Esophagus muscularis mucosa (tissue), 4 donors: Measurements from ENCODE around the gene ARID1B. TPM values are rescaled to one million over a fixed set of nuclear protein-coding genes. Genes with fewer than 3 reads are reported as not detected.

Experiments used
- DNase-seq: peaks from one replicate; pipeline ENCODE4 v3.0.0-alpha.2; 2017; ENCODE audit errors: extremely low spot score
- H3K27ac ChIP-seq, 4 donors: fragments of 200-600 bp; sonication (generic); replicated peaks in 1 of 4; 1 replicate in 3 of 4; 2 replicates in 1 of 4; pipeline ENCODE4 v1.5.1; 2016 to 2019; ENCODE audit warnings: mild to moderate bottlenecking in 1 of 4
- H3K27me3 ChIP-seq, 4 donors: fragments of 200-600 bp; sonication (generic); one replicate each; pipeline versions ENCODE4 v1.5.1 to v1.6.0; 2016 to 2019
- H3K36me3 ChIP-seq, 4 donors: fragments of 200-600 bp; sonication (generic); one replicate each; pipeline ENCODE4 v1.5.1; 2016 to 2019
- H3K4me1 ChIP-seq, 4 donors: fragments of 200-600 bp; sonication (generic); one replicate each; pipeline ENCODE4 v1.5.1; 2016 to 2019
- H3K4me3 ChIP-seq, 4 donors: fragments of 200-600 bp; sonication (generic); 1 replicate in 2 of 4; 2 replicates in 2 of 4; pipeline ENCODE4 v1.5.1; 2016 to 2019; ENCODE audit warnings: mild to moderate bottlenecking in 4 of 4, moderate library complexity in 1 of 4
- H3K9me3 ChIP-seq, 4 donors: fragments of 200-600 bp; sonication (generic); 1 replicate in 3 of 4; 2 replicates in 1 of 4; pipeline ENCODE4 v1.5.1; 2016 to 2019
- EP300 ChIP-seq: sonication (generic); formaldehyde crosslinking; IDR thresholded peaks from one replicate; pipeline ENCODE4 v1.6.1; 2017; ENCODE audit warnings: antibody characterized with exemption
- POLR2A ChIP-seq: fragments of 450-650 bp; IDR thresholded peaks from one replicate; pipeline ENCODE4 v1.6.1; 2017; ENCODE audit warnings: antibody characterized with exemption, moderate library complexity, mild to moderate bottlenecking, low read depth
- POLR2AphosphoS5 ChIP-seq, 2 donors: sonication (generic); formaldehyde crosslinking; IDR thresholded peaks; one replicate each; pipeline ENCODE4 v1.6.1; 2017; ENCODE audit warnings: antibody characterized with exemption in 2 of 2
- WGBS: methylation state at CpG from one replicate; pipeline ENCODE4 v1.1.5; 2018; 5-methylcytosine and 5-hydroxymethylcytosine counted together
- intact Hi-C: fragments of 100-400 bp; cut with DNase I; formaldehyde crosslinking; loops from one replicate; pipeline ENCODE4 v1.15.1; 2023
- total RNA-seq, 4 donors: library from RNA; depleted of rRNA; stranded (reverse); fragments of >200 nt; gene quantifications; one replicate each; pipeline versions ENCODE4 v1.1.0 to v1.2.1, GENCODE V29; 2016
- TF ChIP-seq, protein P1 (sequence below), 3 experiments: fragments of 200-600 bp in 2 of 3; fragments of 450-650 bp in 1 of 3; sonication (generic) in 2 of 3; IDR thresholded peaks; one replicate each; pipeline ENCODE4 v1.5.1; 2017 to 2019; ENCODE audit warnings: antibody characterized with exemption in 3 of 3, mild to moderate bottlenecking in 2 of 3, moderate library complexity in 1 of 3

Gene ARID1B
- total RNA-seq, 4 donors from 2014 or later, result 55.0 to 87.2 (median 72.7) TPM

DNA sequence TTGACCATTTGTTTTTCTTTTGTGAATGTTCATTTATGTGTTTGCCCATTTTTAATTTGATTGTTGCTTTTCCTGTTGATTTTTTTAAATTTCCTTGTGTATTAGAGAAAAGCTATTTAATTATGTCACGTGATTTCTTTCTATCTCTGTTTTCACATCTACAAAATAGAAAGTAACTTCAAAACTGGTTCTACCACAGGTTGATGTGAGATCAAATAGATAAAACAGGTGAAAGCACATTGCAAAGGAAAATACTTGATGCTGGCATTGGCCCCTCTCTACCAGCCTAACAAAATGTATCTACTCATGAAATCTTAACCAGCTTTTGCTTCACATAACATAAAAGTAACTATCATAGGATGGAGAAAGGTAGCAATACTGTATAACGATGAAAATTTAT is 416.9 kb downstream of the ARID1B start:
- no peak for DNase-seq
- H3K27me3 ChIP-seq, result no peaks in the 10 kb centered on the region
- intact Hi-C loops, result no loop called here
- TF ChIP-seq POLR2A (no peak), POLR2AphosphoS5 (IDR thresholded peaks at IDR 0.05) (no peak), EP300 (no peak)
- TF ChIP-seq, protein P1, sequence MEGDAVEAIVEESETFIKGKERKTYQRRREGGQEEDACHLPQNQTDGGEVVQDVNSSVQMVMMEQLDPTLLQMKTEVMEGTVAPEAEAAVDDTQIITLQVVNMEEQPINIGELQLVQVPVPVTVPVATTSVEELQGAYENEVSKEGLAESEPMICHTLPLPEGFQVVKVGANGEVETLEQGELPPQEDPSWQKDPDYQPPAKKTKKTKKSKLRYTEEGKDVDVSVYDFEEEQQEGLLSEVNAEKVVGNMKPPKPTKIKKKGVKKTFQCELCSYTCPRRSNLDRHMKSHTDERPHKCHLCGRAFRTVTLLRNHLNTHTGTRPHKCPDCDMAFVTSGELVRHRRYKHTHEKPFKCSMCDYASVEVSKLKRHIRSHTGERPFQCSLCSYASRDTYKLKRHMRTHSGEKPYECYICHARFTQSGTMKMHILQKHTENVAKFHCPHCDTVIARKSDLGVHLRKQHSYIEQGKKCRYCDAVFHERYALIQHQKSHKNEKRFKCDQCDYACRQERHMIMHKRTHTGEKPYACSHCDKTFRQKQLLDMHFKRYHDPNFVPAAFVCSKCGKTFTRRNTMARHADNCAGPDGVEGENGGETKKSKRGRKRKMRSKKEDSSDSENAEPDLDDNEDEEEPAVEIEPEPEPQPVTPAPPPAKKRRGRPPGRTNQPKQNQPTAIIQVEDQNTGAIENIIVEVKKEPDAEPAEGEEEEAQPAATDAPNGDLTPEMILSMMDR (IDR thresholded peaks at IDR 0.05), result no peak
- peaks cover 32 to 70% (median 59%) of the 10 kb centered on the region in 4 donors for H3K36me3 ChIP-seq
- H3K9me3 ChIP-seq, result no peaks in the 10 kb centered on the region
- no peak overlapping the region for H3K27ac ChIP-seq
- WGBS, result 96% methylated on average over 2 of the region's 2 CpGs
- no peak overlapping the region for H3K4me3 ChIP-seq
- H3K4me1 ChIP-seq, result peaks cover 11 to 13% (median 13%) of the 10 kb centered on the region in 4 donors

DNA sequence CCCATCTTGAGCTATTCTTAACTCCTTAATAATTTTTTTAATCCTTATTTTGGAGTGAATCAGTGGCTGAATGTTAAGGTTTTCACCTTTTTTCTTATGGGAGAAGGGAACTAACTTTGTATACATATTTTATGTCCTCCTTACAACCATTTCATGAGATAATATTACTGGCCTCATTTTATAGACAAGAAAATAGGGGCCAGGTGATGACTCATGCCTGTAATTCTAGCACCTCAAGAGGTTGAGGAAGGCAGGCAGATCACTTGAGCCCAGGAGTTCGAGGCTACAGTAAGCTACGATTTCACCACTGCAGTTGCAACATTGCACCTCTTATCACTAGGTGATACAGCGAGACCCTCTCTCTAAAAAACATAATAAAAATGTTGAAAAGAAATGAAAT is 417.5 kb downstream of the ARID1B start:
- no peak overlapping the region for H3K4me3 ChIP-seq
- no peaks in the 10 kb centered on the region for H3K27me3 ChIP-seq
- H3K4me1 ChIP-seq, result peaks cover 14% of the 10 kb centered on the region in 4 donors
- TF ChIP-seq EP300 (no peak), POLR2A (no peak), POLR2AphosphoS5 (IDR thresholded peaks at IDR 0.05) (no peak)
- TF ChIP-seq, protein P1 (IDR thresholded peaks at IDR 0.05), result no peak
- peaks cover 29 to 69% (median 57%) of the 10 kb centered on the region in 4 donors for H3K36me3 ChIP-seq
- no peak for DNase-seq
- H3K27ac ChIP-seq, result no peak overlapping the region
- H3K9me3 ChIP-seq, result no peaks in the 10 kb centered on the region
- intact Hi-C loops, result no loop called here
- 86% methylated on average over 3 of the region's 3 CpGs for WGBS

DNA sequence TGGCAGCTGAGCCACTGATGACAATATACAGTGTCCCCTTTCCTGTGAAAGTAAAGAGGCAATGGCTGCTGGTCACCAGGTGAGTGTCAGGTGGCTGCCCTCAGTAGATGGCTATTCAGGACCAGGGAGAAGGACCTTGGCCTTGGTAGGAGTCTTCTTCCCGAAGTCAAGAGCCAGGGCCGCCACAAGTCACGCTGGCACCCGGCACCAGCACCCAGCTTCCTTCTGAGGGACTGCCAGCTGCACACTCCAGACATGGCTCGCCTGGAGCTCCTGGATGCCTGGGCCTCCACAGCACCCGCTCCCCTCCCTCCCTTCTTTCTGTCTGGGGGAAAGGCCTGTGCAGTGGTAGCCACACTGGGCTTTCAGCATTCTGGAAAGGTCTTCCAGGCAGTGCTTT is 419.2 kb downstream of the ARID1B start:
- Histone ChIP-seq H3K36me3 (peaks cover 23 to 69% (median 56%) of the 10 kb centered on the region in 4 donors), H3K27ac (no peak overlapping the region), H3K9me3 (no peaks in the 10 kb centered on the region), H3K27me3 (no peaks in the 10 kb centered on the region), H3K4me3 (no peak overlapping the region), H3K4me1 (peaks cover 14% of the 10 kb centered on the region in 4 donors)
- intact Hi-C loops, result no loop called here
- no peak for DNase-seq
- WGBS, result 91% methylated on average over 6 of the region's 6 CpGs
- TF ChIP-seq POLR2A, result no peak
- no peak for TF ChIP-seq POLR2AphosphoS5 (IDR thresholded peaks at IDR 0.05)
- TF ChIP-seq, protein P1 (IDR thresholded peaks at IDR 0.05), result no peak
- no peak for TF ChIP-seq EP300

DNA sequence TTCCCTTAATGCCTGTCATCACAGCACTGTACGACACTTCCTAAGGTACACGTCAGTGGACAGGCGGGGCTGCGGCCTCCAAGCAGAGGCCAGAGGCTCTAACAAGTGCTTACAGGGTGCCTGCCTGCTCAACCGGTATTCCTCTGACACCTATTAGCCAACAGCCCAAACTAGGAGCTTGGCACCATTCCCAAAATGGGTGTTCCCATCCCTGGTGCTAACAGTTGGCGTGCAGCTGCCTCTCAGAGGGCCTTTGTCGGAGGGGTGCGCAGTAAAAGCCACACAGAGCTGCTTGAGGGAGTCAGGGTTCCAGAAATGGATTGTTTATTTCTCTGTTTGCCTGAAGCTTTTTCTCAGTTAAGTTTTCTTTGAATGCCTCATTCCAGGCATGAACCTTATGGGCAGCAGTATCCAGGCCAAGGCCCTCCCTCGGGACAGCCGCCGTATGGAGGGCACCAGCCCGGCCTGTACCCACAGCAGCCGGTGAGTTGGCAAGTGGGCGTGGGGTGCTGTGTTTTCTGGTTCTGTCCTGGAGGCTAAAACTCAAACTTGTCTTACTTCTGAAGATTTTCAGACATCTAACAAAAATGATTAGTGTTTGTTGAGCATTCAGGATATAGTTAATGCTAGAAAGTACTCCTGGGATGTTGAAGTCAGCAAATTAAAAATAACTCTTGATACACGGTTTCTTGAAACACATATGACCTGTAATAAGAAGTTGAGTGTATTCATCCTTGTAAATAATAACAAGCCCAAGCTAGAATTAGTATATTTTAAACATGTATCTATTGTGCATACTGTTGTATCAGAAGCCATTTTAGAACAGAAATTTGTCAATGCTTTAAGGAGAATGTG is 421.5 kb downstream of the ARID1B start:
- no peak for DNase-seq
- peak overlapping the region in 3 of 4 donors; percentile 2 to 17 (median 4) for H3K4me3 ChIP-seq
- 38% methylated on average over 14 of the region's 15 CpGs for WGBS
- intact Hi-C loops, result no loop called here
- H3K27ac ChIP-seq, result peak overlapping the region; percentile 72 to 79 (median 76)
- H3K9me3 ChIP-seq, result no peaks in the 10 kb centered on the region
- H3K36me3 ChIP-seq, result peaks cover 28 to 71% (median 63%) of the 10 kb centered on the region in 4 donors
- TF ChIP-seq POLR2AphosphoS5 (IDR thresholded peaks at IDR 0.05), result peak; percentile 63 to 74
- TF ChIP-seq, protein P1 (IDR thresholded peaks at IDR 0.05), result no peak
- H3K4me1 ChIP-seq, result peaks cover 14 to 20% (median 17%) of the 10 kb centered on the region in 4 donors
- no peaks in the 10 kb centered on the region for H3K27me3 ChIP-seq
